HL-60 (cell line): Measurements from ENCODE around the gene TPM1.

Experiments
- POLR2AphosphoS5 ChIP-seq: IDR thresholded peaks from 2 replicates; pipeline ENCODE4 v1.6.1; 2012; ENCODE audit warnings: low read depth
- SPI1 ChIP-seq: IDR thresholded peaks from 2 replicates; pipeline ENCODE4 v1.6.1; 2012; ENCODE audit warnings: low read depth, mild to moderate bottlenecking, borderline replicate concordance
- TF ChIP-seq, protein P1 (sequence below): IDR thresholded peaks from one replicate; pipeline ENCODE4 v1.5.1; 2011; ENCODE audit warnings: low read length, control low read depth, inconsistent platforms; ENCODE audit not compliant: insufficient read depth
- TF ChIP-seq, protein P2 (sequence below): IDR thresholded peaks from 2 replicates; pipeline ENCODE4 v1.6.1; 2012; ENCODE audit warnings: low read depth; ENCODE audit not compliant: insufficient replicate concordance

DNA sequence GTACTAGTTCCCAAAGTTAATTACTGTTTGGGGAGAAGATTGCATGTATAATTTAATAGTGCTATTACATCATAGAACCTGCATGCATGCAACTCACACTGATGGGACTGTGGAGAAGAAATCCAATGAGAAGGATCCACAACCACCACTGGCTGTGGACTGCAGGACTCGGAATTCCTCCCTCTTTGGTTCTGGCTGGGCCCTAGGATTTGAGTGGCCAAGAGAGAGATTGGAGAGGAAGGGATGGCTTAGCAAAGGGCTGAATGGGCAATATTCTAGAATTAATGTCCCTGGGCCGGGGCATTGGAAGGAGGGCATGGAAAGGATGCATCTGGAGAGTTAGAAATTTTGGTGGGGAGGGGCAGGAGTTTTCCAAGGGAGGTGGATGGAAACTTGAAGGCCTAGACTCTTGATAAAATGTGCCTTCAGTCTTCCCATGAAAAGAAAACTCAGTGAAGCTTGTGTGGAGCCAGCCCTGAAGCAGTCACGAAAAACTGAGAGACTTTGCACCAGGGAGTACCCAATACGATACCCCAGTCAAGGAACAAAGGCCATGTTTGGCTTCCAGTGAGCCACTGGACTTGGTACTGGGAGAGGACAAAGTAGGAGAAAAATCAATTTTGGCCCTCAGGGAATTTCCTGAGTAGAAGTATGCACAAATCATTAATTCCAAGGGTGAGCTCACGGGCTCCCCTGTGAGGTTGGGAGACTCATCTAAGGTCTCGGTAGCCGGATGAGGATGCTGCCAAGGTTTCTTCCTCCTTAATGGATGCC lies 31.4 kb upstream of the TPM1 start:
- TF ChIP-seq, protein P1, sequence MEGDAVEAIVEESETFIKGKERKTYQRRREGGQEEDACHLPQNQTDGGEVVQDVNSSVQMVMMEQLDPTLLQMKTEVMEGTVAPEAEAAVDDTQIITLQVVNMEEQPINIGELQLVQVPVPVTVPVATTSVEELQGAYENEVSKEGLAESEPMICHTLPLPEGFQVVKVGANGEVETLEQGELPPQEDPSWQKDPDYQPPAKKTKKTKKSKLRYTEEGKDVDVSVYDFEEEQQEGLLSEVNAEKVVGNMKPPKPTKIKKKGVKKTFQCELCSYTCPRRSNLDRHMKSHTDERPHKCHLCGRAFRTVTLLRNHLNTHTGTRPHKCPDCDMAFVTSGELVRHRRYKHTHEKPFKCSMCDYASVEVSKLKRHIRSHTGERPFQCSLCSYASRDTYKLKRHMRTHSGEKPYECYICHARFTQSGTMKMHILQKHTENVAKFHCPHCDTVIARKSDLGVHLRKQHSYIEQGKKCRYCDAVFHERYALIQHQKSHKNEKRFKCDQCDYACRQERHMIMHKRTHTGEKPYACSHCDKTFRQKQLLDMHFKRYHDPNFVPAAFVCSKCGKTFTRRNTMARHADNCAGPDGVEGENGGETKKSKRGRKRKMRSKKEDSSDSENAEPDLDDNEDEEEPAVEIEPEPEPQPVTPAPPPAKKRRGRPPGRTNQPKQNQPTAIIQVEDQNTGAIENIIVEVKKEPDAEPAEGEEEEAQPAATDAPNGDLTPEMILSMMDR, result no peak
- TF ChIP-seq POLR2AphosphoS5 (no peak), SPI1 (no peak)
- TF ChIP-seq, protein P2, sequence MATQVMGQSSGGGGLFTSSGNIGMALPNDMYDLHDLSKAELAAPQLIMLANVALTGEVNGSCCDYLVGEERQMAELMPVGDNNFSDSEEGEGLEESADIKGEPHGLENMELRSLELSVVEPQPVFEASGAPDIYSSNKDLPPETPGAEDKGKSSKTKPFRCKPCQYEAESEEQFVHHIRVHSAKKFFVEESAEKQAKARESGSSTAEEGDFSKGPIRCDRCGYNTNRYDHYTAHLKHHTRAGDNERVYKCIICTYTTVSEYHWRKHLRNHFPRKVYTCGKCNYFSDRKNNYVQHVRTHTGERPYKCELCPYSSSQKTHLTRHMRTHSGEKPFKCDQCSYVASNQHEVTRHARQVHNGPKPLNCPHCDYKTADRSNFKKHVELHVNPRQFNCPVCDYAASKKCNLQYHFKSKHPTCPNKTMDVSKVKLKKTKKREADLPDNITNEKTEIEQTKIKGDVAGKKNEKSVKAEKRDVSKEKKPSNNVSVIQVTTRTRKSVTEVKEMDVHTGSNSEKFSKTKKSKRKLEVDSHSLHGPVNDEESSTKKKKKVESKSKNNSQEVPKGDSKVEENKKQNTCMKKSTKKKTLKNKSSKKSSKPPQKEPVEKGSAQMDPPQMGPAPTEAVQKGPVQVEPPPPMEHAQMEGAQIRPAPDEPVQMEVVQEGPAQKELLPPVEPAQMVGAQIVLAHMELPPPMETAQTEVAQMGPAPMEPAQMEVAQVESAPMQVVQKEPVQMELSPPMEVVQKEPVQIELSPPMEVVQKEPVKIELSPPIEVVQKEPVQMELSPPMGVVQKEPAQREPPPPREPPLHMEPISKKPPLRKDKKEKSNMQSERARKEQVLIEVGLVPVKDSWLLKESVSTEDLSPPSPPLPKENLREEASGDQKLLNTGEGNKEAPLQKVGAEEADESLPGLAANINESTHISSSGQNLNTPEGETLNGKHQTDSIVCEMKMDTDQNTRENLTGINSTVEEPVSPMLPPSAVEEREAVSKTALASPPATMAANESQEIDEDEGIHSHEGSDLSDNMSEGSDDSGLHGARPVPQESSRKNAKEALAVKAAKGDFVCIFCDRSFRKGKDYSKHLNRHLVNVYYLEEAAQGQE, result no peak
